ENCODE measurements around the gene RALGPS1. TPM values are rescaled to one million over a fixed set of nuclear protein-coding genes. Genes with fewer than 3 reads are reported as not detected.

The RALGPS1 gene
- total RNA-seq, 4 donors from 2014 or later, result 7.3 to 22.4 (median 15.4) TPM

DNA sequence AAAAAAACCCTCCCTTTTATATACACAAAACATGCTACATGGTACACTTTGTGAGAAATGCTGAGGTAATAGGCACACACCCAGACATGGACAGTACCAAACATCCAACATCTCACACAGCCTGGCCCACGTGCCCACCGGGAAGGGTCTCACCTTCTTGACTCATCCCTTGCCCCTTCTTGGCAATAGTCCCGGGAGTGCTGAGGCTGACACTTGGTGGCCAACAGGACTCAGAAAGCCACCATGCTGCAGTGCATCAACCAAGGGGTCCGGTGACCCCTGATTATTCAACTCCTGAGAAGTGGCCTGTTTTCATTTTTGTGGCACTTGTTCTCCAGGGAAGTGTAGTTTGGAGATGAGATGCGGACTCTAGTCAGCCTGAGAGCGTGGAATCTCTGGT lies 172.8 kb downstream of the RALGPS1 start:
- peak in 1 of 2 donors; percentile 80 for DNase-seq (ENCODE audit: low spot score in 2 of 2)
- WGBS, 2 donors, result 89 to 97% methylated on average over 6 of the region's 6 CpGs
- intact Hi-C loops (cut with DNase I; ENCODE audit: low total_unique reads), result no loop called here
- TF ChIP-seq POLR2A (IDR thresholded peaks at IDR 0.05), result no peak
- TF ChIP-seq, protein P1, sequence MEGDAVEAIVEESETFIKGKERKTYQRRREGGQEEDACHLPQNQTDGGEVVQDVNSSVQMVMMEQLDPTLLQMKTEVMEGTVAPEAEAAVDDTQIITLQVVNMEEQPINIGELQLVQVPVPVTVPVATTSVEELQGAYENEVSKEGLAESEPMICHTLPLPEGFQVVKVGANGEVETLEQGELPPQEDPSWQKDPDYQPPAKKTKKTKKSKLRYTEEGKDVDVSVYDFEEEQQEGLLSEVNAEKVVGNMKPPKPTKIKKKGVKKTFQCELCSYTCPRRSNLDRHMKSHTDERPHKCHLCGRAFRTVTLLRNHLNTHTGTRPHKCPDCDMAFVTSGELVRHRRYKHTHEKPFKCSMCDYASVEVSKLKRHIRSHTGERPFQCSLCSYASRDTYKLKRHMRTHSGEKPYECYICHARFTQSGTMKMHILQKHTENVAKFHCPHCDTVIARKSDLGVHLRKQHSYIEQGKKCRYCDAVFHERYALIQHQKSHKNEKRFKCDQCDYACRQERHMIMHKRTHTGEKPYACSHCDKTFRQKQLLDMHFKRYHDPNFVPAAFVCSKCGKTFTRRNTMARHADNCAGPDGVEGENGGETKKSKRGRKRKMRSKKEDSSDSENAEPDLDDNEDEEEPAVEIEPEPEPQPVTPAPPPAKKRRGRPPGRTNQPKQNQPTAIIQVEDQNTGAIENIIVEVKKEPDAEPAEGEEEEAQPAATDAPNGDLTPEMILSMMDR (IDR thresholded peaks at IDR 0.05), result no peak
- H3K4me3 ChIP-seq (ENCODE audit: low read depth, poor library complexity, severe bottlenecking), result no peak overlapping the region

DNA sequence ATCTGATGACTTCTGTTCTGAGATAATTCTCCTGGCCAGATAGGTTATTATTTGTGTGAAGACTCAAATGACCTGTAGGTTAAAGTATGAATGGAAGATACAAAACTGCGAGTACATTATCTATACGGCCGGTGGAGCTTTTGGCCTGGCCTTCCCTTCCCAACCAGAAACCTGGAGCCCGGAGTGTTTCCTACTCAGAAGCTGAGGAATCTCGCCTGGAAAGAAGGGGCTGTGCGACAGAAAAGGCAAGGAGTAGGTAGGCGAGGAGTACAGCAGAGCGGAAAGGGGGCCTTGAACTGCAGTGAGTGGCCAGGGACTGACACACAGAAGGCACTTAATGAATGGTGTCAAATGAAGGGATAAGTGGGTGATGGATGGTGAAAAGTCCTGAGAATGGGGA lies 173.3 kb downstream of the RALGPS1 start:
- DNase-seq (ENCODE audit: low spot score in 2 of 2), result peak in 1 of 2 donors; percentile 70
- H3K4me3 ChIP-seq (ENCODE audit: low read depth, poor library complexity, severe bottlenecking), result no peak overlapping the region
- WGBS, 2 donors, result 95 to 96% methylated on average over 8 of the region's 8 CpGs
- intact Hi-C loops (cut with DNase I; ENCODE audit: low total_unique reads), result no loop called here
- no peak for TF ChIP-seq POLR2A (IDR thresholded peaks at IDR 0.05)
- TF ChIP-seq, protein P1 (IDR thresholded peaks at IDR 0.05), result no peak

DNA sequence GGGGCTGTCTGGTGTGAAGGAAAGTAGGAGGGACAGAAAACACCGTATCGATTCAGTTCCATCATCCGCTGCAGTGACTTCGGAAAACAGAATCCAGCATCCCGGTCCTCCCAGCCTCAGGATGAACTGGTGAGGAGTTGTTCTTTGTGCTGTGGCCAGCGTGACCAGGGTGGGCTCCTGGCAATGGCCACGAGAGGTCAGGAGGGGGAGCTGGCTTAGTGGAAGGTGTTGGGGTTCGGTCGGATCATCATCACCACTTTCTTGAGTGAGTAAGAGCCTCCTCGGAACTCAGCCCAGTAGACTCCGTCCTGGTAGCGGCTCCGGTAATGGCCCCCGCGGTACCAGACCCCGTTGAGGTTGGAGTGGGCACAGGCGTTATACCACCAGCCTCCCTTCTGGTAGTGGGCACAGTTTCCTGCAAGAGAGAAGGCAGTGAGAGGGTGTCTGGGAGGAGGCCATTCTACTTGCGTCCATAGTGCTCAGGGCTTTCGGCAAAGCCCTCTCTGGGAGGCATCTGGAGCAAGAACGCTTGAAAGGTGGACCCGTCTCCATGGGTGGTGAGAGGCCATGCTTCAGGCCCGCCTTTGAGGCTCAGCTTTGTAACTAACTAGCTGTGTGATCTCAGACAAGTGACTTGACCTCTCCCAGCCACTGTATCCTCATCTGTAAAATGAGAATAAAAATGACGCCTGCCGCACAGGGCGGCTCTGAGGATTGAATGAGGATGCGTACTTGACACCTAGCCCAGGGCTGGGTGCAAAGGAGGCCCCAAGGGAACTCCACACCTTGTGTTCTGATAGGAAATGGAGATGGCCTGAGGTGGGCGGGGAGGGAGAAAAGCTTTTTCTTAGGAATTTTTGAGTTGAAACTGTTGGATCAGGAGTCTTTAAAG lies 174.4 kb downstream of the RALGPS1 start:
- DNase-seq (ENCODE audit: low spot score in 2 of 2), result peak in 1 of 2 donors; percentile 83
- TF ChIP-seq POLR2A (IDR thresholded peaks at IDR 0.05), result no peak
- TF ChIP-seq, protein P1 (IDR thresholded peaks at IDR 0.05), result no peak
- 88 to 89% methylated on average over 27 of the region's 27 CpGs for WGBS, 2 donors
- intact Hi-C loops (cut with DNase I; ENCODE audit: low total_unique reads), result no loop called here
- H3K4me3 ChIP-seq (ENCODE audit: low read depth, poor library complexity, severe bottlenecking), result no peak overlapping the region

DNA sequence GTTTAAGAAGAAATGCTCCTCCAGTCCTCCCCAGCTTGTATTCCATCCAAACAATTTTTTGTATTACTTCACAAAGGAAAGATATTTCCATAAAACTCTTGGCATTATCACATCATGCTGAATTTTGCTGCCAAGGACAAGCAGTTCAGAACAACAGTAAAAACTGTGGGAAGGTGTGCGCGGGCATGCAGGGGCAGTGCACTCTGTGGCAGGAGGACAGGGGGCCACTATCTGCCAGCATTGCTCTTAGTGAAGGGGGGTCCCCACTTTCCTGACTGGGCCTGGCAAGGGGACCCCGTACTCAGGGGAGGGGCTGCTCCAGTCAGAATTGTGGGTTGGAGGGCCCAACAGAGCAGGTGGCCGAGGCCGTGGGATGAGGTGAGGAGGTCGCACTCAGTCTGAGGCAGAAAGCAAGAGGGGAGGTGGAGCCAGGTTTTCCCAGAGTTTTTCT lies 175.1 kb downstream of the RALGPS1 start:
- TF ChIP-seq, protein P1 (IDR thresholded peaks at IDR 0.05), result no peak
- TF ChIP-seq POLR2A (IDR thresholded peaks at IDR 0.05), result no peak
- WGBS, 2 donors, result 39 to 48% methylated on average over 6 of the region's 6 CpGs
- H3K4me3 ChIP-seq (ENCODE audit: low read depth, poor library complexity, severe bottlenecking), result no peak overlapping the region
- intact Hi-C loops (cut with DNase I; ENCODE audit: low total_unique reads), result no loop called here
- peak; percentile 51 to 84 for DNase-seq (ENCODE audit: low spot score in 2 of 2)

DNA sequence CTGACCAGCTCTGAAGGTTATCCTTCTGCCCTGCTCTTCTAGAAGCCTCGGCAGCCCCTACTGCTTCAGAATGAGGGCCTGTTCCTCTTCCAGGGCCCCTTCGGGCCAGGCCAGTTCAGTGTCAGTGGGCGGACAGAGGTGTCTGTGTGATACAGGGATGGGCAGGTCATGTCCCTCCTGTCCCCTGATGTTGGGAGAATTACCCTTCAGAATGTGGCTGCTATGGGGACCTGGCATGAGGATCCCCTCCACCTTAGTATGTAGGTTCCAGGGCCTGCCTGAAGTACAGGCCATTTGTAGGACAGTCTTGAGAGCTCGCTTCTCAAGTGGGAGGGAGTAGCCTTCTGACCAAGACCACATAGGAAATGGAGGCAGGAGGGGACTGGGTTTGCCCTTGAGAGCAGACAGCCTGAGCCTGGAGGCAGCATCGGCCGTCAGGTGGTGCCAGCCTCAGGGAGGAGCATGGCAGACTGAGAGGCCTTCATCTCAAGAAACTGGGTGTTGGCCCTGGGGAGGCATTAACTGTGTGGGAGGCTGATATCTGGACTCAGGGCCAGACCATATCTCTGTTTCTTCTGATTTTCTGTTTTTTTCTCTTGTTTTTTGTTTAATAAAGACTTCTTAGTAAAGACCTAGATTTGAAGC lies 175.9 kb downstream of the RALGPS1 start:
- TF ChIP-seq, protein P1 (IDR thresholded peaks at IDR 0.05), result no peak
- TF ChIP-seq POLR2A (IDR thresholded peaks at IDR 0.05), result no peak
- no peak overlapping the region for H3K4me3 ChIP-seq (ENCODE audit: low read depth, poor library complexity, severe bottlenecking)
- intact Hi-C loops (cut with DNase I; ENCODE audit: low total_unique reads), result no loop called here
- WGBS, 2 donors, result 58 to 78% methylated on average over 6 of the region's 6 CpGs
- DNase-seq (ENCODE audit: low spot score in 2 of 2), result peak in 1 of 2 donors; percentile 73

All from lower leg skin (tissue), 4 donors.